ENCODE measurements around the gene PARM1.

The PARM1 gene

GRCh38 chr4:74920704-74921103, 12.2 kb upstream of the PARM1 start:
- Histone ChIP-seq H3K4me1 (ENCODE audit: low read depth, poor library complexity, severe bottlenecking) (no peaks in the 10 kb centered on the region), H3K36me3 (ENCODE audit: insufficient read depth) (no peaks in the 10 kb centered on the region), H3K4me3 (IDR thresholded peaks at IDR 0.05; ENCODE audit: insufficient read depth, low read depth, low read length) (no peak overlapping the region), H3K27me3 (ENCODE audit: insufficient read depth, low read depth) (no peaks in the 10 kb centered on the region), H3K79me2 (ENCODE audit: insufficient read depth, low read depth) (no peaks in the 10 kb centered on the region), H4K20me1 (ENCODE audit: insufficient read depth) (no peaks in the 10 kb centered on the region), H3K9ac (no peak overlapping the region), H2AFZ (ENCODE audit: low read depth) (no peak overlapping the region), H3K27ac (no peak overlapping the region), H3K4me2 (no peak overlapping the region)
- no peak for TF ChIP-seq CTCF (conservative IDR thresholded peaks at IDR 0.05; ENCODE audit: low read depth, low read length)

DNA sequence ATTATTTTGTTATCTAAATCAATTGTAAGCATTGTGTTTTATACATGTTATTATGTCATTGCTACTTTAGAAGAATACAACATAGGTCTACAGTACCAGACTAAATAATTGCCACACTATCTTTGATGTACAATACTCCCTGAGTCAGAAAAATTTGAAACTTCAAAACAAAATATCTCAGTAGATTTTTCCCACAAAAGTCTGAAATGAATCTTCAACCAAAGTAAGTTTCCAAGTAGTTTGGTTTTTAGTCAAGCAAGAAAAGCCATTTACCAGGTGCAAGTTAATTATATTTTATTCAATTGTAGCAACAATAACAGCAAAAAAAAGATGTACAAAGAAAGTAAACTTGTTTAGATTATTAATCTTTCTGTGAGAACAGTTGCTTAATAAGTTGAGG, 11.4 kb upstream of the PARM1 start:
- H3K4me2 ChIP-seq = no peak overlapping the region
- H3K9ac ChIP-seq = no peak overlapping the region
- H3K36me3 ChIP-seq (ENCODE audit: insufficient read depth) = no peaks in the 10 kb centered on the region
- no peaks in the 10 kb centered on the region for H3K4me1 ChIP-seq (ENCODE audit: low read depth, poor library complexity, severe bottlenecking)
- no peaks in the 10 kb centered on the region for H4K20me1 ChIP-seq (ENCODE audit: insufficient read depth)
- no peak overlapping the region for H2AFZ ChIP-seq (ENCODE audit: low read depth)
- H3K4me3 ChIP-seq (IDR thresholded peaks at IDR 0.05; ENCODE audit: insufficient read depth, low read depth, low read length) = no peak overlapping the region
- no peak overlapping the region for H3K27ac ChIP-seq
- H3K79me2 ChIP-seq (ENCODE audit: insufficient read depth, low read depth) = no peaks in the 10 kb centered on the region
- no peak for TF ChIP-seq CTCF (conservative IDR thresholded peaks at IDR 0.05; ENCODE audit: low read depth, low read length)
- no peaks in the 10 kb centered on the region for H3K27me3 ChIP-seq (ENCODE audit: insufficient read depth, low read depth)

DNA sequence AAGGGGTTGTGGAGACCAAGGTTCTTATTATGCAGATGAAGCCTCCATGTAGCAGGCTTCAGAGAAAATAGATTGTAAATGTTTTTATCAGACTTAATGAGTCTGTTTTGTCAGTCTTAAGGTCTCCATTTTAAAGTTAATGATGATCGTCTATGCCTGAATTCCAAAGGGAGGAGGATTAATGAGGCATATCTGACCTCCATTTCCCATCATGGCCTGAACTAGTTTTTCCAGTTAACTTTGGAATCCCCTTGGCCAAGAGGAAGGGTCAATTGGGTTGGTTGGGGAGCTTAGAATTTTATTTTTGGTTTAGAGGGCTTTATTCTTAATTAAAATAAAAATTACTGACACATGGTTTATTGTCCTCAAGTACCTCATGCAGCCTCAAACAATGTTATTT, 6.9 kb upstream of the PARM1 start:
- no peak overlapping the region for H3K4me3 ChIP-seq (IDR thresholded peaks at IDR 0.05; ENCODE audit: insufficient read depth, low read depth, low read length)
- H3K36me3 ChIP-seq (ENCODE audit: insufficient read depth) = no peaks in the 10 kb centered on the region
- H2AFZ ChIP-seq (ENCODE audit: low read depth) = no peak overlapping the region
- no peak overlapping the region for H3K9ac ChIP-seq
- peaks cover 12% of the 10 kb centered on the region for H3K4me1 ChIP-seq (ENCODE audit: low read depth, poor library complexity, severe bottlenecking)
- H4K20me1 ChIP-seq (ENCODE audit: insufficient read depth) = no peaks in the 10 kb centered on the region
- no peaks in the 10 kb centered on the region for H3K27me3 ChIP-seq (ENCODE audit: insufficient read depth, low read depth)
- no peaks in the 10 kb centered on the region for H3K79me2 ChIP-seq (ENCODE audit: insufficient read depth, low read depth)
- no peak overlapping the region for H3K4me2 ChIP-seq
- no peak overlapping the region for H3K27ac ChIP-seq
- TF ChIP-seq CTCF (conservative IDR thresholded peaks at IDR 0.05; ENCODE audit: low read depth, low read length) = no peak

DNA sequence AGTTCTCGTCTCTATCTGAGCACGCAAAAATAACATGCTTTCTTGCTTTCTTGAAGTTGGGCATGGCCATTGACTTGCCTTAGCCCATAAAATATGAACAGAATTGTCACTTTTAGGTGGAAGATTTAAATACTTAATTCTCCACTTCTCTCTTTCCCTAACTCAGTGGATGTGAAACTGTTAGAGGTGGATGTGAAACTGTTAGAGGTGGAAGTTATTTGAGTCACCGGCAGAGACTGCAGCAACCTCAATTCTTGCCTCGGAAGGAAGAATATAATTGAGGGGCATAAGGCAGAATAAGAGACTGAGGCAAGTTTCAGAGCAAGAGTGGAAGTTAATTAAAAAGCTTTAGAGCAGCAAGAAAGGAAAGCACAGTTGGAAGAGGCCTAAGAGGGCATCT, 2.8 kb upstream of the PARM1 start:
- Histone ChIP-seq H3K4me1 (ENCODE audit: low read depth, poor library complexity, severe bottlenecking) (peaks cover 31% of the 10 kb centered on the region), H3K36me3 (ENCODE audit: insufficient read depth) (no peaks in the 10 kb centered on the region), H3K27ac (no peak overlapping the region), H2AFZ (ENCODE audit: low read depth) (no peak overlapping the region), H4K20me1 (ENCODE audit: insufficient read depth) (no peaks in the 10 kb centered on the region), H3K9ac (no peak overlapping the region), H3K4me3 (IDR thresholded peaks at IDR 0.05; ENCODE audit: insufficient read depth, low read depth, low read length) (no peak overlapping the region), H3K79me2 (ENCODE audit: insufficient read depth, low read depth) (no peaks in the 10 kb centered on the region; the same call in 1 of the 2 replicates), H3K27me3 (ENCODE audit: insufficient read depth, low read depth) (no peaks in the 10 kb centered on the region), H3K4me2 (no peak overlapping the region; the same call in 1 of the 2 replicates)
- no peak for TF ChIP-seq CTCF (conservative IDR thresholded peaks at IDR 0.05; ENCODE audit: low read depth, low read length)

Measured in KMS-11 (cell line).